Heart left ventricle (tissue), 16 donors: ENCODE measurements around the gene PDCD7. TPM values are rescaled to one million over a fixed set of nuclear protein-coding genes. Genes with fewer than 3 reads are reported as not detected.
"Not testable (repeated sequence)": the region's sequence is repeated elsewhere in the genome, so short reads cannot be mapped to it uniquely, and the experiment has no call there.

ENCODE experiments used
- ATAC-seq, 4 donors: fragments of 200-7000 bp; cut with Tn5 transposase; one replicate each; pipeline ENCODE4 v1.9.1; 2020 to 2022; ENCODE audit warnings: moderate library complexity in 4 of 4, mild to moderate bottlenecking in 3 of 4, moderate number of reproducible peaks in 1 of 4
- DNase-seq, 5 donors: peaks; one replicate each; pipeline ENCODE4 v3.0.0-alpha.2; 2020
- H3K27ac ChIP-seq, 12 donors: fragments of 200-600 bp; sonication (generic) in 4 of 12; one replicate each; pipeline versions ENCODE4 v1.5.0 to v1.8.0; 2016 to 2022; ENCODE audit warnings: mild to moderate bottlenecking in 2 of 12
- H3K27me3 ChIP-seq, 9 donors: fragments of 200-600 bp; sonication (generic) in 2 of 9; one replicate each; pipeline versions ENCODE4 v1.5.1 to v1.8.0; 2016 to 2022; ENCODE audit warnings: mild to moderate bottlenecking in 3 of 9
- H3K36me3 ChIP-seq, 9 donors: fragments of 200-600 bp; sonication (generic) in 2 of 9; one replicate each; pipeline versions ENCODE4 v1.5.0 to v1.8.0; 2018 to 2022; ENCODE audit warnings: mild to moderate bottlenecking in 2 of 9
- H3K4me1 ChIP-seq, 12 donors: fragments of 200-600 bp; sonication (generic) in 4 of 12; one replicate each; pipeline versions ENCODE4 v1.5.0 to v1.8.0; 2016 to 2022; ENCODE audit warnings: mild to moderate bottlenecking in 3 of 12
- H3K4me3 ChIP-seq, 12 donors: fragments of 200-600 bp; sonication (generic) in 4 of 12; one replicate each; pipeline versions ENCODE4 v1.5.0 to v1.8.0; 2017 to 2022; ENCODE audit warnings: mild to moderate bottlenecking in 9 of 12, moderate library complexity in 4 of 12
- H3K9me3 ChIP-seq, 12 donors: fragments of 200-600 bp; sonication (generic) in 4 of 12; one replicate each; pipeline versions ENCODE4 v1.5.0 to v1.8.0; 2016 to 2022; ENCODE audit warnings: mild to moderate bottlenecking in 1 of 12
- CTCF ChIP-seq, 12 donors: fragments of 200-600 bp; sonication (generic) in 4 of 12; IDR thresholded peaks; one replicate each; pipeline versions ENCODE4 v1.5.0 to v1.8.0; 2018 to 2022; ENCODE audit warnings: antibody characterized with exemption in 12 of 12, mild to moderate bottlenecking in 5 of 12
- POLR2A ChIP-seq, 2 donors: fragments of 450-650 bp; IDR thresholded peaks; one replicate each; pipeline ENCODE4 v1.6.1; 2017; ENCODE audit warnings: antibody characterized with exemption in 2 of 2, mild to moderate bottlenecking in 2 of 2, moderate library complexity in 2 of 2
- WGBS, 4 donors: extraction: QIAGEN DNeasy Blood & Tissue Kit in 2 of 4; methylation state at CpG; one replicate each; pipeline versions ENCODE4 v1.1.5 to v1.1.7; 2013 to 2018; 5-methylcytosine and 5-hydroxymethylcytosine counted together
- intact Hi-C, 10 donors: fragments of 100-400 bp; cut with DNase I; formaldehyde crosslinking; loops; one replicate each; pipeline versions ENCODE4 v1.11.1 to v1.14.2; 2022
- polyA plus RNA-seq, 2 donors: library from polyadenylated mRNA; stranded (reverse); fragments of 200-250 nt; gene quantifications; one replicate each; pipeline ENCODE4 v1.2.3, GENCODE V29; 2013
- total RNA-seq, 9 donors: library from RNA; depleted of rRNA in 2 of 9; stranded (reverse); fragments of >200 nt in 2 of 9; fragmentation: NEBNext Ultra II Directional in 3 of 9; extraction: Animal tissue kit (Norgen Biotek cat#: 25700) in 3 of 9; gene quantifications; one replicate each; pipeline versions ENCODE4 v1.1.0 to v1.2.4, GENCODE V29; 2016 to 2023
- donor health status: ischemic (EF 13 %, LVEDD 7.1; RV severe dilation, severe dysfunction).
- donor health status: healthy with polysubstance abuse.
- donor health status: DM: no; HTN: yes; CAD: no.
- donor health status: DM: no; HTN: no; CAD: no.
- donor health status: ischemic (EF 25% LVEDD 6.9; RV normal size, moderate dysfunction).
- donor health status: ischemic (EF 25% LVEDD 5.7; RV mildly dilated, moderate dysfunction).
- donor health status: healthy.
- donor health status: DM: yes; HTN: yes; CAD: no.
- donor health status: ischemic (EF 35%, LVEDD 5.7; RV mildly dilated, moderate dysfunction).
- donor health status: nonischemic (EF 11% LVEDD 7.7; RV severe dilation, severe dysfunction).
- donor health status: DM: yes; HTN: yes; CAD: no.
- donor health status: PGD.
- donor health status: ischemic (EF 29% LVEDD 5.4; RV normal size, mild dysfunction).
- donor health status: nonischemic (EF 23%, LVEDD 6.1; RV moderate dilation, normal function).

The PDCD7 gene
- total and polyA plus RNA-seq, 11 donors: 9.5 to 21.9 (median 13.7) TPM

GRCh38 chr15:65095011-65095746 is 38.4 kb downstream of the PDCD7 start:
- intact Hi-C loops: no loop called here
- DNase-seq: no peak
- H3K27ac ChIP-seq: peak overlapping the region in 2 of 12 donors; percentile 53 to 71
- H3K36me3 ChIP-seq: peaks cover 0 to 39% (median 25%) of the 10 kb centered on the region in 9 donors
- H3K4me1 ChIP-seq: peaks cover 0 to 23% (median 6%) of the 10 kb centered on the region in 12 donors
- H3K4me3 ChIP-seq: no peak overlapping the region
- ATAC-seq: peak in 1 of 4 donors; percentile 24
- WGBS, 4 donors: 73 to 84% (median 78%) methylated on average over 5 of the region's 5 CpGs
- H3K27me3 ChIP-seq: no peaks in the 10 kb centered on the region
- H3K9me3 ChIP-seq: no peaks in the 10 kb centered on the region
- TF ChIP-seq CTCF (IDR thresholded peaks at IDR 0.05) (no peak), POLR2A (IDR thresholded peaks at IDR 0.05) (no peak)

- peak in 3 of 4 donors; percentile 58 to 76 (median 70) for ATAC-seq
- Histone ChIP-seq H3K27ac (peak overlapping the region in 3 of 12 donors; percentile 19 to 71 (median 53)), H3K27me3 (no peaks in the 10 kb centered on the region), H3K36me3 (peaks cover 0 to 33% (median 19%) of the 10 kb centered on the region in 9 donors), H3K9me3 (no peaks in the 10 kb centered on the region), H3K4me1 (peaks cover 0 to 29% (median 8%) of the 10 kb centered on the region in 12 donors), H3K4me3 (no peak overlapping the region)
- WGBS, 4 donors: 70 to 81% (median 77%) methylated on average over 13 to 14 of the region's 14 CpGs
- peak in 2 of 5 donors; percentile 52 to 79 for DNase-seq
- TF ChIP-seq CTCF (IDR thresholded peaks at IDR 0.05) (no peak), POLR2A (IDR thresholded peaks at IDR 0.05) (no peak)
- intact Hi-C loops: no loop called here
These were observed 39.2 kb downstream of the PDCD7 start for GRCh38 chr15:65094294-65094995.

GRCh38 chr15:65093793-65094170 is 39.8 kb downstream of the PDCD7 start:
- Histone ChIP-seq H3K36me3 (peaks cover 0 to 26% (median 13%) of the 10 kb centered on the region in 9 donors), H3K4me1 (peaks cover 0 to 36% (median 13%) of the 10 kb centered on the region in 12 donors), H3K27ac (peak overlapping the region in 2 of 12 donors; percentile 53 to 71)
- H3K9me3 ChIP-seq, DNase-seq, intact Hi-C loops, ATAC-seq, H3K4me3 ChIP-seq, H3K27me3 ChIP-seq: not testable (repeated sequence)
- 95 to 97% (median 96%) methylated on average over 13 of the region's 13 CpGs for WGBS, 4 donors

- Histone ChIP-seq H3K9me3 (no peaks in the 10 kb centered on the region), H3K27me3 (no peaks in the 10 kb centered on the region), H3K36me3 (peaks cover 0 to 20% (median 7%) of the 10 kb centered on the region in 9 donors), H3K4me3 (no peak overlapping the region), H3K4me1 (peaks cover 0 to 42% (median 18%) of the 10 kb centered on the region in 12 donors), H3K27ac (peak overlapping the region in 1 of 12 donors; percentile 71)
- intact Hi-C loops: no loop called here
- ATAC-seq (no peak), DNase-seq (no peak)
- TF ChIP-seq POLR2A (IDR thresholded peaks at IDR 0.05): no peak
- no peak for TF ChIP-seq CTCF (IDR thresholded peaks at IDR 0.05)
- 89 to 95% (median 90%) methylated on average over 16 to 17 of the region's 17 CpGs for WGBS, 4 donors
These were observed 40.5 kb downstream of the PDCD7 start for GRCh38 chr15:65092911-65093792.
